ENCODE results near the gene DDR2.

DDR2 gene

GRCh38 chr1:162676087-162676486 is 43.8 kb downstream of the DDR2 start:
- no peaks in the 10 kb centered on the region for H3K4me1 ChIP-seq (ENCODE audit: control insufficient read depth, low read depth, low read length)
- H3K27me3 ChIP-seq (ENCODE audit: control insufficient read depth, insufficient read depth, low read length): no peaks in the 10 kb centered on the region
- no peak overlapping the region for H3K4me3 ChIP-seq (ENCODE audit: low read length)
- H3K36me3 ChIP-seq (ENCODE audit: control insufficient read depth, low read depth, low read length): no peaks in the 10 kb centered on the region
- H3K9me3 ChIP-seq (ENCODE audit: control insufficient read depth, low read depth, low read length): no peaks in the 10 kb centered on the region
- H3K9ac ChIP-seq (ENCODE audit: low read length): no peak overlapping the region
- no peak overlapping the region for H3K27ac ChIP-seq (ENCODE audit: low read length)

GRCh38 chr1:162676750-162677149 is 44.5 kb downstream of the DDR2 start:
- Histone ChIP-seq H3K9ac (ENCODE audit: low read length) (no peak overlapping the region), H3K4me3 (ENCODE audit: low read length) (no peak overlapping the region), H3K27me3 (ENCODE audit: control insufficient read depth, insufficient read depth, low read length) (no peaks in the 10 kb centered on the region), H3K27ac (ENCODE audit: low read length) (no peak overlapping the region), H3K9me3 (ENCODE audit: control insufficient read depth, low read depth, low read length) (no peaks in the 10 kb centered on the region), H3K36me3 (ENCODE audit: control insufficient read depth, low read depth, low read length) (no peaks in the 10 kb centered on the region), H3K4me1 (ENCODE audit: control insufficient read depth, low read depth, low read length) (no peaks in the 10 kb centered on the region)

DNA sequence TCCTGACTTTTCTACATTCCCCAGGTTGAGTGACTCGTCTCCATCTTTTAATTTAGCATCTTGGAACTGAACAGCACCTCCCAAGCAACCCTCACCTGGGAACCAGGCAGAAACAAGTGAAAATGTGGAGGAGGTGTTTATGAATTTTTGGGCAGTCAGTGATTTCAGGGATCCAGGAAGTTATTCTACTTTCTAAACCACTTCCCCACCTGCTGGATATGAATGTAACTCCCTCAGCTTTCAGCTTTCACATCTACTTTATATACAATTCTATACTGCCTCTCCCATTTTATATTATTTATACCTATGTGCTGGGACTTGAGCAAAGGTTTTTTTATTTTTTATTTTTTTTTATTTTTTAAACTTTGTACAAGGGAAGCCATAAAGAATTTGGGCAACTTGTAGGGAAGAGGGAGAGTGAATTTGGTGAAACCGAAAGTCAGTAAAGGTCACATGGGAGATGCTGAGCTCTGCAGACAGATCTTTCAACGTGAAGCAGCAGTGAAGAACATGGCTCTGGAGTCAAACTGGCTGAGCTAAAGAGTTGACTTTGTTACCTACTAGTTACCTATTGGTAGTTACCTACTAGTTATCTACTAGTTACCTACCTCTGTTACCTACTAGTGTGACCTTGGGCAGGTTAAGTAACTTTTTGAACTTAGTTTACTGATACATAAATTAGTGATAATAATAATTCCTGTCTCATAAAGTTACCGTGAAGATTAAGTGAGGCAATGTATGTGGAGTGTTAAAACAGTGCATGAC is 45.5 kb downstream of the DDR2 start:
- no peaks in the 10 kb centered on the region for H3K27me3 ChIP-seq (ENCODE audit: control insufficient read depth, insufficient read depth, low read length)
- H3K4me3 ChIP-seq (ENCODE audit: low read length): no peak overlapping the region
- no peak overlapping the region for H3K27ac ChIP-seq (ENCODE audit: low read length)
- no peaks in the 10 kb centered on the region for H3K36me3 ChIP-seq (ENCODE audit: control insufficient read depth, low read depth, low read length)
- H3K9me3 ChIP-seq (ENCODE audit: control insufficient read depth, low read depth, low read length): no peaks in the 10 kb centered on the region
- H3K9ac ChIP-seq (ENCODE audit: low read length): no peak overlapping the region
- H3K4me1 ChIP-seq (ENCODE audit: control insufficient read depth, low read depth, low read length): no peaks in the 10 kb centered on the region

DNA sequence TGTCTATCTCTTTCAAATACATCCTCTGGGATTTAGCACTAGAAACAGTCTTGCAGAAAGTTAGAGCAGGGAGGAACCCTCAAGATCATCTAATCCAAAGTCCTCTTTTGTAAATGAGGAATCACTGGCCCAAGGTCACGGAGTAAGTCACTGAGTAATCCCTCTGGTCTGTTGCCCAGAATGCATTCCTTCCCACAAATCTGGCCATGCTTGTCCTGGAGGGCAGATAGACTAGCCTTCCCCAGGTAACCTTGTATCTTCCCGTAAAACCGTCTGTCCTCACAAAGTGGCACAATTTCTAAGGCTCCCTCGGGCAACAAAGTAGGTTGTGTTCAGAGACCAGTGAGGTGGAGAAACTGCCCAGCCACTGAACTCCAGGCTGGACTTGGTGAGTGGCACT is 46.2 kb downstream of the DDR2 start:
- H3K9ac ChIP-seq (ENCODE audit: low read length): no peak overlapping the region
- H3K4me3 ChIP-seq (ENCODE audit: low read length): no peak overlapping the region
- no peak overlapping the region for H3K27ac ChIP-seq (ENCODE audit: low read length)
- no peaks in the 10 kb centered on the region for H3K4me1 ChIP-seq (ENCODE audit: control insufficient read depth, low read depth, low read length)
- no peaks in the 10 kb centered on the region for H3K27me3 ChIP-seq (ENCODE audit: control insufficient read depth, insufficient read depth, low read length)
- H3K9me3 ChIP-seq (ENCODE audit: control insufficient read depth, low read depth, low read length): no peaks in the 10 kb centered on the region
- H3K36me3 ChIP-seq (ENCODE audit: control insufficient read depth, low read depth, low read length): no peaks in the 10 kb centered on the region

DNA sequence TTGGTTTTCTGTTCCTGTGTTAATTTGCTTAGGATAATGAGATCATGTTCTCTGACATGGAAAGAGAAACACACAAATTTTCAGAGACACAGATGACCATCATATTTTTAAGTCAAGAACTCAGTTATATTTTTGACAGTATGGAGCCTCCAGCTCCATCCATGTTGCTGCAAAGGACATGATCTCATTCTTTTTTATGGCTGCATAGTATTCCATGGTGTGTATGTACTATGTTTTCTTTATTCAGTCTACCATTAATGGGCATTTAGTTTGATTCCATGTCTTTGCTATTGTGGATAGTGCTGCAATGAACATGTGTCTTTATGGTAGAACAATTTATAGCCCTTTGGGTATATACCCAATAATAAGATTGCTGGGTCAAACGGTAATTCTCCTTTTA is 47.0 kb downstream of the DDR2 start:
- Histone ChIP-seq H3K36me3 (ENCODE audit: control insufficient read depth, low read depth, low read length) (no peaks in the 10 kb centered on the region), H3K4me3 (ENCODE audit: low read length) (no peak overlapping the region), H3K9ac (ENCODE audit: low read length) (no peak overlapping the region), H3K4me1 (ENCODE audit: control insufficient read depth, low read depth, low read length) (no peaks in the 10 kb centered on the region), H3K27me3 (ENCODE audit: control insufficient read depth, insufficient read depth, low read length) (no peaks in the 10 kb centered on the region), H3K9me3 (ENCODE audit: control insufficient read depth, low read depth, low read length) (no peaks in the 10 kb centered on the region), H3K27ac (ENCODE audit: low read length) (no peak overlapping the region)

GRCh38 chr1:162680419-162681121 is 48.3 kb downstream of the DDR2 start:
- Histone ChIP-seq H3K9ac (ENCODE audit: low read length) (no peak overlapping the region), H3K36me3 (ENCODE audit: control insufficient read depth, low read depth, low read length) (no peaks in the 10 kb centered on the region), H3K4me1 (ENCODE audit: control insufficient read depth, low read depth, low read length) (no peaks in the 10 kb centered on the region), H3K27ac (ENCODE audit: low read length) (no peak overlapping the region), H3K9me3 (ENCODE audit: control insufficient read depth, low read depth, low read length) (no peaks in the 10 kb centered on the region), H3K4me3 (ENCODE audit: low read length) (no peak overlapping the region), H3K27me3 (ENCODE audit: control insufficient read depth, insufficient read depth, low read length) (no peaks in the 10 kb centered on the region)

GRCh38 chr1:162681122-162681436 is 48.8 kb downstream of the DDR2 start:
- Histone ChIP-seq H3K4me3 (ENCODE audit: low read length) (no peak overlapping the region), H3K4me1 (ENCODE audit: control insufficient read depth, low read depth, low read length) (no peaks in the 10 kb centered on the region), H3K27ac (ENCODE audit: low read length) (no peak overlapping the region), H3K9me3 (ENCODE audit: control insufficient read depth, low read depth, low read length) (no peaks in the 10 kb centered on the region), H3K36me3 (ENCODE audit: control insufficient read depth, low read depth, low read length) (no peaks in the 10 kb centered on the region), H3K9ac (ENCODE audit: low read length) (no peak overlapping the region), H3K27me3 (ENCODE audit: control insufficient read depth, insufficient read depth, low read length) (no peaks in the 10 kb centered on the region)

- no peaks in the 10 kb centered on the region for H3K27me3 ChIP-seq (ENCODE audit: control insufficient read depth, insufficient read depth, low read length)
- no peak overlapping the region for H3K9ac ChIP-seq (ENCODE audit: low read length)
- no peaks in the 10 kb centered on the region for H3K9me3 ChIP-seq (ENCODE audit: control insufficient read depth, low read depth, low read length)
- no peak overlapping the region for H3K4me3 ChIP-seq (ENCODE audit: low read length)
- H3K4me1 ChIP-seq (ENCODE audit: control insufficient read depth, low read depth, low read length): no peaks in the 10 kb centered on the region
- no peaks in the 10 kb centered on the region for H3K36me3 ChIP-seq (ENCODE audit: control insufficient read depth, low read depth, low read length)
- no peak overlapping the region for H3K27ac ChIP-seq (ENCODE audit: low read length)
Observed at GRCh38 chr1:162682013-162682419, 49.8 kb downstream of the DDR2 start.

DNA sequence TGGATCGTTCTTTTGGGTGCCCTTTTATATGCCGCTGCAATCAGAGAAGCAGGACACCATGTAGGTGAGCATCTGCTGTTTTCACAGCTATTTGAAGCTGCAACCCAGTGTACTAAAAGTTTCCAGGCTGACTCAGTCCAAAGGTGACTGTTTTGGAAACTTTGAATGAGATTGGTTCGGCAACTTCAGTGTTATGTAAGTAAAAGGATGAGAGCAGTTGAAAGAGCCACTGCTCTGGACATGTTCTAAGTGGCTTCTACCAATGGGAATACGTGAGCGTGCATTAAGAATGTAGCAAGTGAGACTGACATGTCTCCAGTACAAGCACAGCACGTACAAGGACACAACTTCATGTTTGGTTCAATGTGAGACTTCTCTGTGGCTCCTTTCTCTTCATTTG is 55.6 kb downstream of the DDR2 start:
- Histone ChIP-seq H3K4me1 (ENCODE audit: control insufficient read depth, low read depth, low read length) (peaks cover 20% of the 10 kb centered on the region), H3K27me3 (ENCODE audit: control insufficient read depth, insufficient read depth, low read length) (no peaks in the 10 kb centered on the region), H3K27ac (ENCODE audit: low read length) (no peak overlapping the region), H3K4me3 (ENCODE audit: low read length) (no peak overlapping the region), H3K9me3 (ENCODE audit: control insufficient read depth, low read depth, low read length) (no peaks in the 10 kb centered on the region), H3K9ac (ENCODE audit: low read length) (no peak overlapping the region), H3K36me3 (ENCODE audit: control insufficient read depth, low read depth, low read length) (no peaks in the 10 kb centered on the region)

- Histone ChIP-seq H3K27ac (ENCODE audit: low read length) (no peak overlapping the region), H3K36me3 (ENCODE audit: control insufficient read depth, low read depth, low read length) (no peaks in the 10 kb centered on the region)
Observed at GRCh38 chr1:162688521-162688920, 56.3 kb downstream of the DDR2 start.

DNA sequence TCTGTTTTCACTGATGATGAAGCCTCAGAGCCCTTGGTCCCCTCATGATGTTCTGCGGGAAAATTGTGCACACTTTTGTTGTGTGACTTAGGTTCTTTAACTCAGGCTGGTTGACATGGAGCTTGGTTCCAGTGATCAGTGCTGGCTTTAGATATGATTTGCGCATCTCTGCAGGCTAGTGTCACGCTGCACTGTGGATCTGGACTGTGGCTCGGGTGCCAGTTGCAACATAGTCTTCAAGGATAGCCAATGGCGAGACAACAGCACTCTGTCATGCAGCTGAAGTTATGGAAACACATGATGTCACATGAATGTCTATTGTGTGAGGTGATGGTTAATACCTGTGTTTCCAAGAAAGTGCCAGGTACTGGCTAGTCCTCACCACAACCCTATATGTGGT is 56.7 kb downstream of the DDR2 start:
- no peak overlapping the region for H3K27ac ChIP-seq (ENCODE audit: low read length)
- H3K4me3 ChIP-seq (ENCODE audit: low read length): no peak overlapping the region
- H3K9ac ChIP-seq (ENCODE audit: low read length): no peak overlapping the region
- no peaks in the 10 kb centered on the region for H3K36me3 ChIP-seq (ENCODE audit: control insufficient read depth, low read depth, low read length)
- peaks cover 20% of the 10 kb centered on the region for H3K4me1 ChIP-seq (ENCODE audit: control insufficient read depth, low read depth, low read length)
- no peaks in the 10 kb centered on the region for H3K27me3 ChIP-seq (ENCODE audit: control insufficient read depth, insufficient read depth, low read length)
- H3K9me3 ChIP-seq (ENCODE audit: control insufficient read depth, low read depth, low read length): no peaks in the 10 kb centered on the region

More at GRCh38 chr1:162688521-162688920, 56.3 kb downstream of the DDR2 start:
- H3K9me3 ChIP-seq (ENCODE audit: control insufficient read depth, low read depth, low read length): no peaks in the 10 kb centered on the region
- H3K4me1 ChIP-seq (ENCODE audit: control insufficient read depth, low read depth, low read length): peaks cover 20% of the 10 kb centered on the region
- H3K4me3 ChIP-seq (ENCODE audit: low read length): no peak overlapping the region
- no peak overlapping the region for H3K9ac ChIP-seq (ENCODE audit: low read length)
- H3K27me3 ChIP-seq (ENCODE audit: control insufficient read depth, insufficient read depth, low read length): no peaks in the 10 kb centered on the region
